H1 (cell line): ENCODE results near the gene C5orf46.

Experiments used
- POLR2AphosphoS5 ChIP-seq: IDR thresholded peaks from 2 replicates; pipeline ENCODE4 v1.6.1; 2011; ENCODE audit warnings: low read depth, low read length
- SP4 ChIP-seq: IDR thresholded peaks from 2 replicates; pipeline ENCODE4 v1.6.1; 2012; ENCODE audit warnings: low read length, inconsistent platforms

GRCh38 chr5:147927901-147928300 is 21.6 kb upstream of the C5orf46 start:
- TF ChIP-seq POLR2AphosphoS5 (no peak), SP4 (no peak)
